Keratinocyte (primary cell): ENCODE measurements around the gene FGGY. TPM values are rescaled to one million over a fixed set of nuclear protein-coding genes. Genes with fewer than 3 reads are reported as not detected.

Experiments used
- DNase-seq: peaks from one replicate; pipeline ENCODE4 v3.0.0-alpha.2; 2011; ENCODE audit warnings: low read depth, missing footprints, low spot score
- FAIRE-seq: peaks from 2 replicates; lab custom pipeline; 2011; peaks lifted over from hg19 to GRCh38; lab: Jason Lieb, UNC
- H2AFZ ChIP-seq: 2 replicates; pipeline ENCODE4 v1.6.0; 2012; ENCODE audit warnings: low read length, control low read depth, inconsistent platforms; ENCODE audit not compliant: control insufficient read depth
- H3K27ac ChIP-seq: 2 replicates; pipeline ENCODE4 v1.5.1; 2011; ENCODE audit warnings: low read length; ENCODE audit not compliant: control insufficient read depth, insufficient read depth
- H3K27me3 ChIP-seq: 3 replicates; pipeline ENCODE4 v1.6.0; 2011; ENCODE audit warnings: low read length; ENCODE audit not compliant: control insufficient read depth, insufficient read depth; ENCODE audit errors: extremely low read depth
- H3K36me3 ChIP-seq, 2 experiments: 2 replicates in 1 of 2; 3 replicates in 1 of 2; pipeline ENCODE4 v1.5.1; 2011; ENCODE audit warnings: low read length in 2 of 2, mild to moderate bottlenecking in 1 of 2; ENCODE audit not compliant: control insufficient read depth in 2 of 2, insufficient read depth in 2 of 2; ENCODE audit errors: extremely low read depth in 1 of 2
- H3K4me1 ChIP-seq: 3 replicates; pipeline ENCODE4 v1.5.1; 2011; ENCODE audit warnings: low read length; ENCODE audit not compliant: control insufficient read depth, insufficient read depth; ENCODE audit errors: extremely low read depth
- H3K4me2 ChIP-seq: 3 replicates; pipeline ENCODE4 v1.6.0; 2011; ENCODE audit warnings: low read depth, low read length; ENCODE audit not compliant: control insufficient read depth, insufficient read depth; ENCODE audit errors: extremely low read depth
- H3K4me3 ChIP-seq, 3 experiments: fragments of 200-600 bp in 1 of 3; sonication (generic) in 1 of 3; 2 replicates in 2 of 3; 3 replicates in 1 of 3; pipeline ENCODE4 v1.5.1; 2011 to 2016; ENCODE audit warnings: low read length in 3 of 3, mild to moderate bottlenecking in 3 of 3, control low read depth in 2 of 3, inconsistent platforms in 1 of 3, low read depth in 1 of 3, mixed read lengths in 1 of 3, mixed run types in 1 of 3, moderate library complexity in 1 of 3; ENCODE audit not compliant: control insufficient read depth in 2 of 3, insufficient read depth in 2 of 3; ENCODE audit errors: extremely low read depth in 1 of 3
- H3K79me2 ChIP-seq: 2 replicates; pipeline ENCODE4 v1.6.0; 2012; ENCODE audit warnings: low read length; ENCODE audit not compliant: control insufficient read depth, insufficient read depth
- H3K9ac ChIP-seq: 3 replicates; pipeline ENCODE4 v1.6.0; 2011; ENCODE audit warnings: low read length; ENCODE audit not compliant: control insufficient read depth, insufficient read depth; ENCODE audit errors: extremely low read depth
- H3K9me1 ChIP-seq: 3 replicates; pipeline ENCODE4 v1.6.0; 2011; ENCODE audit warnings: low read length; ENCODE audit not compliant: control insufficient read depth, insufficient read depth; ENCODE audit errors: extremely low read depth
- H3K9me3 ChIP-seq: 2 replicates; pipeline ENCODE4 v1.5.1; 2012; ENCODE audit warnings: low read depth, low read length; ENCODE audit not compliant: control insufficient read depth
- H4K20me1 ChIP-seq: 3 replicates; pipeline ENCODE4 v1.6.0; 2011; ENCODE audit warnings: low read length; ENCODE audit not compliant: control insufficient read depth, insufficient read depth; ENCODE audit errors: extremely low read depth
- CTCF ChIP-seq, 3 experiments: IDR thresholded peaks in 1 of 3; conservative IDR thresholded peaks in 1 of 3; optimal IDR thresholded peaks in 1 of 3; 2 replicates in 2 of 3; 3 replicates in 1 of 3; pipeline versions ENCODE3 to v1.5.1; 2011; ENCODE audit warnings: low read length in 3 of 3, mild to moderate bottlenecking in 3 of 3, moderate library complexity in 2 of 3, control low read depth in 1 of 3, inconsistent platforms in 1 of 3; ENCODE audit not compliant: insufficient read depth in 2 of 3; ENCODE audit errors: extremely low read depth in 1 of 3
- EZH2 ChIP-seq: IDR thresholded peaks from one replicate; pipeline ENCODE4 v1.6.1; 2012; ENCODE audit warnings: inconsistent platforms, mild to moderate bottlenecking, low read length, moderate library complexity
- dilution Hi-C: fragments of 300-500 bp; cut with MboI; formaldehyde crosslinking; loops from one replicate; pipeline ENCODE4 v1.7.0; 2020; ENCODE audit warnings: low sequenced_read_pairs; ENCODE audit not compliant: extremely low pct_ligation_motif_present
- polyA plus RNA-seq, 5 experiments: library from polyadenylated mRNA; depleted of rRNA in 3 of 5; stranded (reverse) in 3 of 5; stranded (forward) in 1 of 5; unstranded in 1 of 5; fragments of >200 nt; gene quantifications; 1 replicate in 1 of 5; 2 replicates in 3 of 5; 3 replicates in 1 of 5; pipeline versions ENCODE4 v1.2.1 to v1.2.3, GENCODE V29; 2011 to 2012; ENCODE audit warnings: missing spikeins in 2 of 5, low read depth in 1 of 5, low replicate concordance in 1 of 5

Gene FGGY
- polyA plus RNA-seq, 1 donor (not counting 4 experiments of a cell fraction or from before 2014, with no cell fraction given), result 16.6 TPM

- Histone ChIP-seq H3K4me3 (no peak overlapping the region), H3K27ac (no peak overlapping the region), H3K9ac (no peak overlapping the region), H3K4me2 (no peak overlapping the region), H3K79me2 (no peaks in the 10 kb centered on the region), H4K20me1 (no peaks in the 10 kb centered on the region), H3K4me1 (no peaks in the 10 kb centered on the region), H3K36me3 (peaks cover 0 to 2% of the 10 kb centered on the region in 2 experiments), H2AFZ (no peak overlapping the region), H3K27me3 (no peaks in the 10 kb centered on the region), H3K9me1 (no peaks in the 10 kb centered on the region), H3K9me3 (no peaks in the 10 kb centered on the region)
- dilution Hi-C loops, result no loop called here
- FAIRE-seq (no peak), DNase-seq (no peak)
- TF ChIP-seq EZH2 (no peak), CTCF (optimal IDR thresholded peaks at IDR 0.05 in 1 of 3, IDR thresholded peaks at IDR 0.05 in 1 of 3, conservative IDR thresholded peaks at IDR 0.05 in 1 of 3; ENCODE audit: extremely low read depth in 1 of 3, insufficient read depth in 2 of 3, low read length in 3 of 3) (no peak)
Observed at GRCh38 chr1:59317780-59318179, 20.9 kb downstream of the FGGY start.

- Histone ChIP-seq H3K4me3 (no peak overlapping the region), H3K27ac (no peak overlapping the region), H3K9me1 (no peaks in the 10 kb centered on the region), H3K36me3 (peaks cover 0 to 2% of the 10 kb centered on the region in 2 experiments), H3K9ac (no peak overlapping the region), H3K9me3 (no peaks in the 10 kb centered on the region), H4K20me1 (no peaks in the 10 kb centered on the region), H3K27me3 (no peaks in the 10 kb centered on the region), H2AFZ (no peak overlapping the region), H3K4me1 (no peaks in the 10 kb centered on the region), H3K4me2 (no peak overlapping the region), H3K79me2 (no peaks in the 10 kb centered on the region)
- DNase-seq (no peak), FAIRE-seq (no peak)
- dilution Hi-C loops, result no loop called here
- TF ChIP-seq EZH2 (no peak), CTCF (optimal IDR thresholded peaks at IDR 0.05 in 1 of 3, IDR thresholded peaks at IDR 0.05 in 1 of 3, conservative IDR thresholded peaks at IDR 0.05 in 1 of 3; ENCODE audit: extremely low read depth in 1 of 3, insufficient read depth in 2 of 3, low read length in 3 of 3) (no peak)
Observed at GRCh38 chr1:59318271-59318860, 21.5 kb downstream of the FGGY start.
